ENCODE results near the gene CRABP1. TPM values are rescaled to one million over a fixed set of nuclear protein-coding genes. Genes with fewer than 3 reads are reported as not detected.

Gene CRABP1
- total RNA-seq, 5 donors from 2014 or later (not counting 1 experiment from before 2014, with no cell fraction given), result 0.47 to 0.99 TPM; not detected in 3

DNA sequence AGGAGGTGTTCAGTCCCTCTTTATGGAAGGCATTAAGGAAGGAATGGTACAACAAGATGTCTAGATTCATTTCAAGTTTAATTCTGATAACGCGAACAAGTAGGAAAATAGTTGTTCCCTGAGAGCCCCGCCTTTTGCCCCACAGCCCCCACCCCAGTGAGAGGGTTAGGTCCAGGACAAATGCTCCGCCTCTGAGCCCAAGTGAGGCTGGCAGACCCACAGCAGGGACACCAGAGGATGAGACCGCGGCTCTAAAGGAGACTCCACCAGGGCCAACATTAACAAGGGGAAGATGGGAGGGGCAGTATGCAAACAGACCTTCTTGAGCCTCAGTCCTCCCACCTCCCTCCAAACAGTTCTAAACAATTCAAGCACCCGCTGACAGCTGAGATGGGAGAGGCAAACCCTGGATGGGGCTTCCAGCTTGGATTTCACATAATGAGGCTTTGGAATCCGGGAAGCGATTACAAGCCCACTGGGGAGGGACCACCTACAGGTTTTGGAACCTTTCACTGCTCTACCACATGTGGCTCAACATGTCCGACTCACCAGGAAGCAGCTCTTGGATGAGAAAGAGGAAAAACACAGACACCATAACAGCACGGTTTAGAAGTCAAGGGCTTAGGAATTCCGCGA is 54.9 kb downstream of the CRABP1 start:
- H3K36me3 ChIP-seq (ENCODE audit: control insufficient read depth in 2 of 2, extremely low read depth in 1 of 2, insufficient read depth in 1 of 2, low read length in 1 of 2), result no peaks in the 10 kb centered on the region
- no peak overlapping the region for H3K27ac ChIP-seq (ENCODE audit: low read length)
- H3K4me1 ChIP-seq (ENCODE audit: control insufficient read depth in 1 of 2, extremely low read depth in 1 of 2, insufficient read depth in 2 of 2, low read length in 2 of 2), result no peaks in the 10 kb centered on the region
- Mint-ChIP-seq H3K4me1 (no peaks in the 10 kb centered on the region), H3K9me3 (peaks cover 0 to 3% (median 0%) of the 10 kb centered on the region in 3 donors), H3K27ac (no peak overlapping the region), H3K36me3 (no peaks in the 10 kb centered on the region), H3K27me3 (peaks cover 5 to 8% of the 10 kb centered on the region in 2 donors), H3K4me3 (no peak overlapping the region)
- no peaks in the 10 kb centered on the region for H3K9me3 ChIP-seq
- DNase-seq (no peak), ATAC-seq (replicated peaks in 1 of 4) (no peak)
- H3K4me3 ChIP-seq (ENCODE audit: control insufficient read depth in 1 of 2, extremely low read depth in 1 of 2, low read length in 1 of 2), result no peak overlapping the region
- ChIA-PET POLR2A (interaction anchor here in 1 of 2 donors (0.6 kb wide), 1 partner anchor 43 kb away, joined by 5 read pairs; the partner anchor contains the start of gene IREB2), CTCF (interaction anchor here in 1 of 2 donors (0.6 to 0.9 kb wide), 3 partner anchors 18 to 42 kb away, joined by 3 to 6 read pairs (median 5); no protein-coding TSS in a partner anchor)
- 80% methylated on average over 3 of the region's 13 CpGs for WGBS (ENCODE audit: insufficient coverage)
- H3K27me3 ChIP-seq (replicated peaks in 1 of 2; ENCODE audit: control insufficient read depth in 2 of 2, extremely low read depth in 1 of 2, insufficient read depth in 2 of 2, low read length in 1 of 2), result peaks cover 0 to 4% of the 10 kb centered on the region in 2 experiments

DNA sequence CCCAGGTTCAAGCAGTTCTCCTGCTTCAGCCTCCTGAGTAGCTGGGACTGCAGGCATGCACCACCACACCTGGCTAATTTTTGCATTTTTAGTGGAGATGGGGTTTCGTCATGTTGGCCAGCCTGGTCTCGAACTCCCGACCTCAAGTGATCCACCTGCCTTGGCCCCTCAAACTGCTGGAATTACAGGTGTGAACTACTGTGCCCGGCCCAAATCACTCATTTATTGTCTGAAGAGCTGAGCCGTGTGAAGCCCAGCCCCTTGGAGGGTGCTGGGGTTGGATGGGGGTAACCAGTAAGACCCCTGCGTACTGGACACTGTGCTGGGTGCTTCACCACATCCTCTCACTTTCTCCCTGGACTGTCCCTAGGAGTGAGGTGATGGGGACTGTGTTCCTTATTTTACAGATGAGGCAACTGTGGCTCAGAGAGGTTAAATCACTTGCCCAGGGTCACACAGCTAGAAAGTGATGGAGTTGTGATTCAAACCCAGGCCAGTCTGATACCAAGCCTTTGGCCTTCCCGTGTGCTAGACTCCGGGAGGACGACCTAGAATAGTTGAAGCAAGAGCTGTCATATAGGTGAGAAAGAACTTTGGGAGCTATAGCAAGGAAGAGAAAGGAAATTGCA is 56.1 kb downstream of the CRABP1 start:
- Histone ChIP-seq H3K27ac (ENCODE audit: low read length) (no peak overlapping the region), H3K27me3 (replicated peaks in 1 of 2; ENCODE audit: control insufficient read depth in 2 of 2, extremely low read depth in 1 of 2, insufficient read depth in 2 of 2, low read length in 1 of 2) (peaks cover 0 to 4% of the 10 kb centered on the region in 2 experiments), H3K4me3 (ENCODE audit: control insufficient read depth in 1 of 2, extremely low read depth in 1 of 2, low read length in 1 of 2) (no peak overlapping the region), H3K9me3 (no peaks in the 10 kb centered on the region), H3K36me3 (ENCODE audit: control insufficient read depth in 2 of 2, extremely low read depth in 1 of 2, insufficient read depth in 1 of 2, low read length in 1 of 2) (no peaks in the 10 kb centered on the region), H3K4me1 (ENCODE audit: control insufficient read depth in 1 of 2, extremely low read depth in 1 of 2, insufficient read depth in 2 of 2, low read length in 2 of 2) (no peaks in the 10 kb centered on the region)
- DNase-seq (no peak), ATAC-seq (replicated peaks in 1 of 4) (no peak)
- 93% methylated on average over 6 of the region's 9 CpGs for WGBS (ENCODE audit: insufficient coverage)
- Mint-ChIP-seq H3K9me3 (no peaks in the 10 kb centered on the region), H3K27ac (no peak overlapping the region), H3K4me1 (no peaks in the 10 kb centered on the region), H3K27me3 (peaks cover under 1 to 4% of the 10 kb centered on the region in 2 donors), H3K36me3 (no peaks in the 10 kb centered on the region), H3K4me3 (no peak overlapping the region)
- POLR2A ChIA-PET, result no interaction called here
- CTCF ChIA-PET, result interaction anchor here in 1 of 2 donors (1.1 kb wide), 1 partner anchor 26 kb away, joined by 3 read pairs; no protein-coding TSS in a partner anchor

- DNase-seq (no peak), ATAC-seq (replicated peaks in 1 of 4) (no peak)
- 79% methylated on average over 5 of the region's 9 CpGs for WGBS (ENCODE audit: insufficient coverage)
- no peaks in the 10 kb centered on the region for H3K4me1 ChIP-seq (ENCODE audit: control insufficient read depth in 1 of 2, extremely low read depth in 1 of 2, insufficient read depth in 2 of 2, low read length in 2 of 2)
- POLR2A ChIA-PET, result no interaction called here
- no peaks in the 10 kb centered on the region for H3K4me1 Mint-ChIP-seq
- H3K27me3 ChIP-seq (replicated peaks in 1 of 2; ENCODE audit: control insufficient read depth in 2 of 2, extremely low read depth in 1 of 2, insufficient read depth in 2 of 2, low read length in 1 of 2), result peaks cover 0 to 9% of the 10 kb centered on the region in 2 experiments
- H3K36me3 ChIP-seq (ENCODE audit: control insufficient read depth in 2 of 2, extremely low read depth in 1 of 2, insufficient read depth in 1 of 2, low read length in 1 of 2), result no peaks in the 10 kb centered on the region
- no peak overlapping the region for H3K4me3 ChIP-seq (ENCODE audit: control insufficient read depth in 1 of 2, extremely low read depth in 1 of 2, low read length in 1 of 2)
- H3K27ac ChIP-seq (ENCODE audit: low read length), result no peak overlapping the region
- H3K9me3 ChIP-seq, result no peaks in the 10 kb centered on the region
- no peak overlapping the region for H3K27ac Mint-ChIP-seq
- peaks cover 0 to 2% of the 10 kb centered on the region in 2 donors for H3K27me3 Mint-ChIP-seq
- no peak overlapping the region for H3K4me3 Mint-ChIP-seq
- H3K36me3 Mint-ChIP-seq, result no peaks in the 10 kb centered on the region
- H3K9me3 Mint-ChIP-seq, result no peaks in the 10 kb centered on the region
- CTCF ChIA-PET, result interaction anchor here in 1 of 2 donors (0.6 to 1.1 kb wide), 2 partner anchors 12 to 25 kb away, joined by 3 read pairs; no protein-coding TSS in a partner anchor
These were observed 56.8 kb downstream of the CRABP1 start for GRCh38 chr15:78396976-78397375.

DNA sequence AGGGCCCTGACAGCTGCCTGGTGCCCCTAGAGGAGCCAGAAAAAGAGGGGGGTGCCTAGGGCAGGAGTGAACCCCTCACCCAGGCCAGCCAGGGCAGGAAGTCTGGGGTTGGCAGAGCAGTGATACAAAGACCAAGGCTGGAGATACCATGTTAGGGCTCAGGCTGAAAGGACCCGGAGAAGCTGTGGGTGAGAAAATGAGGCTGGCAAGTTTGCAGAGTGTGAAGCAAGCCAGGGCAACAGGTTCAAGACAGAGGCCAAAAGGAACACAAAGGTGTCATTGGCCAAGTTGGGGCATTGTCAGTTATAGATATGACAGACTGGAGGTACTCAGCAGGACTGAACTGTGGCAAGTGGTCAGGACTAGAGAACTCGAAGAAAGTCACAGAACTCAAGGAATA is 57.2 kb downstream of the CRABP1 start:
- ChIA-PET CTCF (interaction anchor here (0.6 to 1.1 kb wide), 3 partner anchors 11 to 33 kb away, joined by 3 read pairs; no protein-coding TSS in a partner anchor), POLR2A (no interaction called here)
- 88% methylated on average over 1 of the region's 2 CpGs for WGBS (ENCODE audit: insufficient coverage)
- no peaks in the 10 kb centered on the region for H3K36me3 ChIP-seq (ENCODE audit: control insufficient read depth in 2 of 2, extremely low read depth in 1 of 2, insufficient read depth in 1 of 2, low read length in 1 of 2)
- no peaks in the 10 kb centered on the region for H3K9me3 Mint-ChIP-seq
- ATAC-seq (replicated peaks in 1 of 4) (no peak), DNase-seq (no peak)
- no peak overlapping the region for H3K27ac Mint-ChIP-seq
- H3K9me3 ChIP-seq, result no peaks in the 10 kb centered on the region
- H3K4me3 Mint-ChIP-seq, result no peak overlapping the region
- no peak overlapping the region for H3K27ac ChIP-seq (ENCODE audit: low read length)
- H3K36me3 Mint-ChIP-seq, result no peaks in the 10 kb centered on the region
- no peaks in the 10 kb centered on the region for H3K4me1 Mint-ChIP-seq
- H3K27me3 Mint-ChIP-seq, result no peaks in the 10 kb centered on the region
- no peaks in the 10 kb centered on the region for H3K4me1 ChIP-seq (ENCODE audit: control insufficient read depth in 1 of 2, extremely low read depth in 1 of 2, insufficient read depth in 2 of 2, low read length in 2 of 2)
- H3K4me3 ChIP-seq (ENCODE audit: control insufficient read depth in 1 of 2, extremely low read depth in 1 of 2, low read length in 1 of 2), result no peak overlapping the region
- H3K27me3 ChIP-seq (replicated peaks in 1 of 2; ENCODE audit: control insufficient read depth in 2 of 2, extremely low read depth in 1 of 2, insufficient read depth in 2 of 2, low read length in 1 of 2), result peaks cover 0 to 9% of the 10 kb centered on the region in 2 experiments

Other genes with a start within 250 kb of the CRABP1 start
- gene SH2D7, start 247.8 kb upstream of the CRABP1 start, total RNA-seq, result not detected
- 1 to 10 TPM in 4 of 5 donors, under 1 TPM in 1; 0.72 to 2.8 (median 2.0) TPM for gene CIB2, start 208.9 kb upstream of the CRABP1 start, total RNA-seq
- gene IDH3A, start 191.0 kb upstream of the CRABP1 start, total RNA-seq, result 10 to 100 TPM; 40.3 to 64.7 (median 48.5) TPM
- not detected for gene ACSBG1, start 105.8 kb upstream of the CRABP1 start, total RNA-seq
- 10 to 100 TPM; 29.0 to 50.4 (median 32.6) TPM for gene DNAJA4, start 75.8 kb upstream of the CRABP1 start, total RNA-seq
- gene SKIC8, start 40.7 kb upstream of the CRABP1 start, total RNA-seq, result 10 to 100 TPM; 25.6 to 42.8 (median 33.5) TPM
- gene IREB2, start 97.9 kb downstream of the CRABP1 start, total RNA-seq, result 10 to 100 TPM; 58.7 to 71.5 (median 65.1) TPM
- 1 to 10 TPM; 1.7 to 4.6 (median 4.0) TPM for gene HYKK, start 167.2 kb downstream of the CRABP1 start, total RNA-seq
- 10 to 100 TPM; 54.5 to 87.0 (median 80.7) TPM for gene PSMA4, start 200.1 kb downstream of the CRABP1 start, total RNA-seq
- 1 to 10 TPM in 1 of 5 donors, under 1 TPM in 4; 0.37 to 1.1 (median 0.57) TPM for gene CHRNA5, start 225.2 kb downstream of the CRABP1 start, total RNA-seq